Keratinocyte (primary cell): ENCODE measurements around the gene TBX21.

ENCODE experiments used
- EZH2 ChIP-seq: IDR thresholded peaks from one replicate; pipeline ENCODE4 v1.6.1; 2012; ENCODE audit warnings: inconsistent platforms, mild to moderate bottlenecking, low read length, moderate library complexity
- TF ChIP-seq, protein P1 (sequence below), 3 experiments: IDR thresholded peaks in 1 of 3; conservative IDR thresholded peaks in 1 of 3; optimal IDR thresholded peaks in 1 of 3; 2 replicates in 2 of 3; 3 replicates in 1 of 3; pipeline versions ENCODE3 to v1.5.1; 2011; ENCODE audit warnings: low read length in 3 of 3, mild to moderate bottlenecking in 3 of 3, moderate library complexity in 2 of 3, control low read depth in 1 of 3, inconsistent platforms in 1 of 3; ENCODE audit not compliant: insufficient read depth in 2 of 3; ENCODE audit errors: extremely low read depth in 1 of 3

DNA sequence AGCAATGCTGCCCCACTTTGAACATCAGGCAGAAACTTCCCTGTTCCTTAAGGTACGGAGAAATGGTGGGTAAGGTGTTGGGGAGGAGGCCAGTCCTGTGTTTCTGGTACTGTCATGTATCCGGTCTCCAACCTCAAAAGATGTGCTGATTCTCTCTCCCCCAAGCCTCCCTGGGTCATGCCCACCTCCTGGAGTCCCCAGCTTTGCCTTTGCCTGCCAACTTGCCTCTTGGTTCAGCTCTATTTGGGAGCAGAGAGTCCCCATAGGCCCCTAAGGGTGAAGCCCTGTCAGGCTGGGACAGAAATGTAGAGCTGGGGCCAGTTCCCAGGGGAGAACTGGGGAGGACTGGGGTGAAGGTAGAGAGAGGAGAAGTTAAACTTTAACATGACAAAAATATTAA, 1.6 kb upstream of the TBX21 start:
- TF ChIP-seq, protein P1, sequence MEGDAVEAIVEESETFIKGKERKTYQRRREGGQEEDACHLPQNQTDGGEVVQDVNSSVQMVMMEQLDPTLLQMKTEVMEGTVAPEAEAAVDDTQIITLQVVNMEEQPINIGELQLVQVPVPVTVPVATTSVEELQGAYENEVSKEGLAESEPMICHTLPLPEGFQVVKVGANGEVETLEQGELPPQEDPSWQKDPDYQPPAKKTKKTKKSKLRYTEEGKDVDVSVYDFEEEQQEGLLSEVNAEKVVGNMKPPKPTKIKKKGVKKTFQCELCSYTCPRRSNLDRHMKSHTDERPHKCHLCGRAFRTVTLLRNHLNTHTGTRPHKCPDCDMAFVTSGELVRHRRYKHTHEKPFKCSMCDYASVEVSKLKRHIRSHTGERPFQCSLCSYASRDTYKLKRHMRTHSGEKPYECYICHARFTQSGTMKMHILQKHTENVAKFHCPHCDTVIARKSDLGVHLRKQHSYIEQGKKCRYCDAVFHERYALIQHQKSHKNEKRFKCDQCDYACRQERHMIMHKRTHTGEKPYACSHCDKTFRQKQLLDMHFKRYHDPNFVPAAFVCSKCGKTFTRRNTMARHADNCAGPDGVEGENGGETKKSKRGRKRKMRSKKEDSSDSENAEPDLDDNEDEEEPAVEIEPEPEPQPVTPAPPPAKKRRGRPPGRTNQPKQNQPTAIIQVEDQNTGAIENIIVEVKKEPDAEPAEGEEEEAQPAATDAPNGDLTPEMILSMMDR (optimal IDR thresholded peaks at IDR 0.05 in 1 of 3, IDR thresholded peaks at IDR 0.05 in 1 of 3, conservative IDR thresholded peaks at IDR 0.05 in 1 of 3; ENCODE audit: extremely low read depth in 1 of 3, insufficient read depth in 2 of 3, low read length in 3 of 3) = no peak
- TF ChIP-seq EZH2 = no peak
